DMS53 (cell line): ENCODE data around the gene YBX2.
A peak's percentile ranks its signal among the peaks of the same experiment; 100 is the strongest.
"Not testable (repeated sequence)": the region's sequence is repeated elsewhere in the genome, so short reads cannot be mapped to it uniquely, and the experiment has no call there.

Experiments
- DNase-seq: peaks from one replicate; lab custom pipeline; 2025; lab: John Stamatoyannopoulos, UW

YBX2 gene

DNA sequence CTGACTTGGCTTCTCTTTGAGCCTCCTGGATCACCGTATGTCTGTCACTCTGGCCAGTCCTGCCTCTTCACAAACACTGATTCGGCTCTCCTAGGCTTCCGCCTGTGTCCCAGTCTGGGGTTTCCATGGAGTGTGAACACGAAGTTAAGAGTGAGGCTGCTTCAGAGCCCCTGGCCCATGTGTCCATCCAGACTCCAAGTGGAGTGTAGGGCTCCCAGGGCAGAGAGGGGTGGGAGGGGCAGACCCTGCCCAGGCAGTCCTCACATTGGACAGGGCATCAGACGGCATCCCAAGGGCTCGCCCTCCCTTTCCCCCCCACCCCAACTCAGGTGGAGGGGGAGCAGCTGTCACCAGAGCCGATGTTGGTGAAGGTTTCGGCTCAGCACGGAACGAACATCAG lies 50.6 kb downstream of the YBX2 start:
- DNase-seq: not testable (repeated sequence)

- no peak for DNase-seq
Measured at GRCh38 chr17:7243453-7243729, 51.0 kb downstream of the YBX2 start.

DNA sequence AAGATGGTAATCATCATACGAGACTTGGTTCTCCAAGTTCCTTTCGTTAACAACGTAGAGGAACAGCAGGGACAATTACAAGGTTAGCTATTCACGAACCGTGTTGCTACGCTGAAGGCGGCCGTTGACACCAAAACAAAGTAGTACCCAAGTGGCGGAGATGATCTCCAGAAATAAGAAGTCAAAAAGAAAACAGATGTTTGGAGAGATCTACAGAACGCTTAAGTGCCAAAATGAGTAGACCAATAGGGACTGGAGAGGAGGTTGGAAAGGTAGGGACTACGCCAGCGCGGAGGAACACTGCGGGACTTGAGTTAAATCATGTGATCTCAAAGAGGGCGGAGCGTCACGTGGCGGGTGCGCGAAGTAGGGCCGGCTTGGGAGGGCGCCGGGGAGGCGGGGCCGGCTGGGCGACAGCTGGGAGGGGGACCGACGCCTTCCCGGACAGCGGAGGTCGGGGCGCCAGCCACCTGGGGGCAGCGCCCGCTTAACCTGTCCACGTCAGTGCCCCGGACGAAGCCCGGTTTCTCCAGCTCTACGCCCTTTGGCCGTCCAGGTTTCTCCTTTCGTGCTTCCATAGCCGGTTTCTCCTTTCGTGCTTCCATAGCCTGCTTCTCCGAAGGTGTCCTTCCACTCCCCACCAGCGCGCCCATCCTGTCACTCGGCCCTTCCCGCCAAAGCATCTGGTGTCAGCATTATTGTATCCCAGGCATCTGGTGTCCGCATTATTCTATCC lies 51.6 kb downstream of the YBX2 start:
- DNase-seq: peak; percentile 99

GRCh38 chr17:7241783-7242716 lies 52.4 kb downstream of the YBX2 start, which contains the start of gene GABARAP:
GABARAP (minus strand) TSS chr17:7242449; CDS start chr17:7242330, 119 bp downstream.
- peak; percentile 96 for DNase-seq

- DNase-seq: peak; percentile 77
Measured at GRCh38 chr17:7241090-7241733, 53.2 kb downstream of the YBX2 start.

- DNase-seq: no peak
Measured at GRCh38 chr17:7240375-7240774, 54.1 kb downstream of the YBX2 start.

DNA sequence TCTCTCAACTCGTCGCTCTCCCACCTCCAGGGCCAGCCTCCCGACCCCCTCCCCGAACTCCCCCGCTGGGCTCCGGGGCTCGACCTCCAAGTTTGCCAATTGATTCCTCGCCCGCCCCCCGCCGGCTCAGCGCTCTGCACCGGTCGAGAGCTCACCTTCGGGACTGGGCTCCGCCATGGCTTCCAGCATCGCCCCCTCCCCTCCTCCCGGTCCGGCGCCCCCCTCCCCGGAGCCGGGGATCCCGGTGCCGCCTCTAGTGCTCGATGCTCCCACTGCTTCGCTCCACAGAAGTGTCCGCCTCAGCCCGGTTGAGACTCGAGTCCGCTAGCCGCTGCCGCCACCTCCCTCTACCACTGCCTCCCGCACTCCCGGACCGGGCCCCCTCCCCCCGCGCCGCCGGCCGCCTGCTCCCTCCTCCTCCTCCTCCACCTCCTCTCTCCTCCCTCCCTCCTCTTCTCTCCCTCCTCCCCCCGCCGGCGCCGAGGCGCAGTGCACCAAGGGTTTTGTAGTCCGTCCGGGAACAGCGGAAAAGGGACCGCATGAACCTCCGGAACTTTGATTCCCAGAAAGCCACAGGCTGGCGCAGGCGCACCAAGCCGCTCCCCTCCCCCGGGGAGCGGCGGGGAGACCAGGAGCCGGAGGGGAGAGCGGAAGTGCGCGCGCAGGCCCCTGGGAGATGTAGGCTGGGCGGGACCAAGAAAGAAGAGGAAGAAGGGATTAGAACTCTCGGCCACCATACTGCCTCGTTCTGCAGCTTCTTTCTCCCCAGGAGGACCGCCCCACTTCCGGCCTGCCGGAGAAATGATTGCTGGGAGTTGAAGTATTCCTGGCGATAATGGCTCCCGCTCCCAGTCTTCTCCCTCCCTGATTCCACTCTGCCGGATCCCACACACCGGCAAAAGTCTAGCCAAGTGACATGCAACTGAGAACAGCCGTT lies 55.1 kb downstream of the YBX2 start, which contains the start of gene PHF23:
TSS of gene PHF23 (minus strand) at position 367 of the 937 bp plus-strand sequence. CDS start at position 189, 178 bp downstream.
- DNase-seq: peak; percentile 100

DNA sequence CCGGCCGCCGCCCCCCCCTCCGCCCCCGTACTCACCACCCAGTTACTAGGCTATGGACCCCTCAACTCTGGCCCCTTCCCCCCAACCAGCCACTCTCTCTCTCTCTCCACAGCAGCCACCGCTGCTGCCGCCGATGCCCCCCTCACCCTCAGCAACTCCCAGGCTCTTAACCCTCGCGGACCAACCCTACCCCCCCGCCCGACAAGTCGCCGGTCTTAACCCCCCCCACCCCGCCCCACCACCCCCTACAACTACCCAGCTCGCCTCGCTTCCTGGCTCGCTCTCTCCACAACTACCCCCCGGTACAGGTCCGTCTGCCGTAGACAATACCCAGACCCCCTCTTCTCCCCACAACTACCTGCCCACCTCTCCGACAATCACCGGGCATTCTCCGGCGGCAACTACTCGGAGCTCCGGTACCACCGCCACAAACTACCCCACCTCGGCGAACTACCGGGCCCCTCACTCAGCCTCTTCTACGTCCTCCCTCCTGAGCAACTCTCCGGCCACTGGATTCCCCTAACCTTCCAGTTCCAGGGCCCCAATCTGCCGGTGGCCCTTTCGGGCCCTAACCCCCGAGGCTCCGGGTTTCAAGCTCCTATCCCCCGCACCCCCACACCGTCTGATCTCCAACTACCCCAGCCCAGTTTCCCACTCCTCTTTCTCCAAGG lies 55.9 kb downstream of the YBX2 start:
- DNase-seq: peak; percentile 73
